ENCODE data around the gene SLC35F4. TPM values are rescaled to one million over a fixed set of nuclear protein-coding genes. Genes with fewer than 3 reads are reported as not detected.

Gene SLC35F4
- total RNA-seq, 1 experiment from 2014 or later: not detected

DNA sequence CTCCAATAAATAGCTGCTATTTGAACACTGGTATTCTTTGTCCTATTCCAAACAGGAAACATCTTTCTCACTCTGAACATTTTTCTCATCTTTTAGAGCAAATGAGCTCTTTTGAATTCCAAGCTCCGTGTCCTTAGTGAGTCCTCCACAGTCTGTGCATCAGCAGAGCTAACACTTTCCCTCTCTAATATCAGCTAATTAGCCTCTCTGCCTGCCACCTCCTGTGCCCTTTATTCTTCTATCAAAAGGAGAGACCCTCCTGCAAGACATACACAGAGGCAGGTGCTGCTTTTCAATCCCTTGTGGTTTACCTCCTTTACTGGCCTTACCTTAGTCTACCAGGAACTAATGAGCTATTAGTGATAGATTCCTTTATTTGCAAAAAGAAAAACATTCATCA, 178.5 kb downstream of the SLC35F4 start:
- Histone ChIP-seq H3K18ac (ENCODE audit: insufficient read length, low read depth, low read length) (no peak overlapping the region), H2AK5ac (ENCODE audit: insufficient read length, low read length) (no peak overlapping the region), H3K4ac (ENCODE audit: low read depth, low read length) (no peak overlapping the region), H3K4me1 (ENCODE audit: insufficient read depth, low read length) (no peaks in the 10 kb centered on the region), H4K5ac (ENCODE audit: insufficient read length, low read depth, low read length) (no peak overlapping the region), H4K20me1 (ENCODE audit: control insufficient read depth, insufficient read depth, insufficient read length) (no peaks in the 10 kb centered on the region), H3K79me2 (ENCODE audit: insufficient read depth, low read length) (no peaks in the 10 kb centered on the region), H2BK15ac (ENCODE audit: low read depth, low read length) (no peak overlapping the region), H3K27ac (ENCODE audit: insufficient read length, low read depth, low read length) (no peak overlapping the region), H4K8ac (replicated peaks; ENCODE audit: insufficient read length, low read depth, low read length) (no peak overlapping the region), H2BK20ac (ENCODE audit: low read depth, low read length, poor library complexity, severe bottlenecking) (no peak overlapping the region), H3K79me1 (ENCODE audit: insufficient read depth, low read depth, low read length, poor library complexity, severe bottlenecking) (no peaks in the 10 kb centered on the region), H3T11ph (ENCODE audit: low read length) (no peak overlapping the region), H3K56ac (ENCODE audit: insufficient read length, low read depth, low read length) (no peak overlapping the region), H3K27me3 (ENCODE audit: insufficient read depth, low read length) (no peaks in the 10 kb centered on the region), H2BK5ac (ENCODE audit: insufficient read length, low read length) (no peak overlapping the region), H3K14ac (ENCODE audit: insufficient read depth, low read length) (no peak overlapping the region), H3K9me3 (ENCODE audit: control insufficient read depth, low read depth, low read length) (no peaks in the 10 kb centered on the region), H2AFZ (ENCODE audit: low read length) (no peak overlapping the region), H3K9ac (ENCODE audit: extremely low read depth, insufficient read length, low read length) (no peak overlapping the region), H3K23me2 (ENCODE audit: insufficient read length, low read depth, low read length, poor library complexity, severe bottlenecking) (no peaks in the 10 kb centered on the region), H2BK12ac (ENCODE audit: insufficient read length, low read depth, low read length) (no peak overlapping the region), H2BK120ac (ENCODE audit: low read depth, low read length, poor library complexity, severe bottlenecking) (no peak overlapping the region), H3K4me2 (ENCODE audit: insufficient read depth, insufficient read length, low read length) (no peak overlapping the region), H3K23ac (ENCODE audit: insufficient read length, low read depth, low read length) (no peak overlapping the region), H4K91ac (ENCODE audit: insufficient read length, low read depth, low read length) (no peak overlapping the region)
- Mint-ChIP-seq H3K36me3 (ENCODE audit: insufficient read depth in 1 of 3, low read depth in 3 of 3) (no peaks in the 10 kb centered on the region), H3K9me3 (no peaks in the 10 kb centered on the region), H3K27me3 (ENCODE audit: low read depth) (no peaks in the 10 kb centered on the region; the same call in 1 of the 2 replicates), H3K27ac (no peak overlapping the region), H3K4me3 (no peak overlapping the region), H3K4me1 (peaks cover 4% of the 10 kb centered on the region in 2 experiments)
- DNase-seq: no peak
- TF ChIP-seq CTCF (conservative IDR thresholded peaks at IDR 0.05): no peak
- WGBS (ENCODE audit: extremely low coverage, insufficient read length, low lambda C conversion rate): no CpG with 5 or more reads among the region's 1 CpG
